SK-N-SH (cell line): ENCODE results near the gene GATB. TPM values are rescaled to one million over a fixed set of nuclear protein-coding genes. Genes with fewer than 3 reads are reported as not detected.

ENCODE experiments used
- CTCF ChIA-PET: fragments of 300-600, 350-600 bp; formaldehyde crosslinking; extraction: SDS; loops from one replicate; lab custom pipeline; 2021; lab: Yijun Ruan, JAX
- POLR2A ChIA-PET: fragments of 350-600 bp; sonication (Branson Sonifier 250); formaldehyde crosslinking; extraction: SDS; loops from one replicate; lab custom pipeline; 2020; ENCODE audit warnings: antibody characterized with exemption, inconsistent platforms; lab: Yijun Ruan, JAX
- DNase-seq: peaks from one replicate; pipeline ENCODE4 v3.0.0; 2012
- H2AFZ ChIP-seq: fragments of 200-600 bp; sonication (generic); 2 replicates; pipeline ENCODE4 v1.8.1; 2016; ENCODE audit warnings: antibody characterized with exemption, mild to moderate bottlenecking, low read depth
- H3F3A ChIP-seq: fragments of 200-600 bp; sonication (generic); replicated peaks from 2 replicates; pipeline ENCODE3; 2016; ENCODE audit warnings: antibody characterized with exemption, mild to moderate bottlenecking; ENCODE audit not compliant: insufficient read depth
- H3K27ac ChIP-seq, 2 experiments: fragments of 200-500 bp in 1 of 2; fragments of 200-600 bp in 1 of 2; sonication (Bioruptor generic) in 1 of 2; sonication (generic), shearing (Covaris generic) in 1 of 2; 2 replicates each; pipeline versions ENCODE4 v1.5.1 to v1.6.1; 2014 to 2016; ENCODE audit warnings: low read depth in 2 of 2, inconsistent platforms in 1 of 2, low read length in 1 of 2, mild to moderate bottlenecking in 1 of 2, mixed read lengths in 1 of 2
- H3K27me3 ChIP-seq: fragments of 200-600 bp; sonication (generic), shearing (Covaris generic); 2 replicates; pipeline ENCODE4 v1.6.1; 2016; ENCODE audit warnings: mixed run types; ENCODE audit not compliant: insufficient read depth
- H3K36me3 ChIP-seq, 2 experiments: fragments of 200-500 bp in 1 of 2; fragments of 200-600 bp in 1 of 2; sonication (Bioruptor generic) in 1 of 2; sonication (generic) in 1 of 2; replicated peaks in 1 of 2; 2 replicates each; pipeline versions ENCODE3 to v1.5.1; 2014 to 2016; ENCODE audit warnings: low read length in 1 of 2, mild to moderate bottlenecking in 1 of 2; ENCODE audit not compliant: insufficient read depth in 2 of 2, control insufficient read depth in 1 of 2
- H3K4me1 ChIP-seq, 2 experiments: fragments of 200-500 bp in 1 of 2; fragments of 200-600 bp in 1 of 2; sonication (Bioruptor generic) in 1 of 2; sonication (generic), shearing (Covaris generic) in 1 of 2; 2 replicates each; pipeline versions ENCODE4 v1.5.1 to v1.6.1; 2014 to 2016; ENCODE audit warnings: low read depth in 1 of 2, low read length in 1 of 2, mixed run types in 1 of 2; ENCODE audit not compliant: insufficient read depth in 2 of 2, control insufficient read depth in 1 of 2
- H3K4me2 ChIP-seq: fragments of 200-600 bp; sonication (generic), shearing (Covaris generic); 2 replicates; pipeline ENCODE4 v1.6.1; 2017; ENCODE audit warnings: mixed run types
- H3K4me3 ChIP-seq, 2 experiments: fragments of 200-500 bp in 1 of 2; fragments of 200-600 bp in 1 of 2; sonication (Bioruptor generic) in 1 of 2; sonication (generic), shearing (Covaris generic) in 1 of 2; 2 replicates each; pipeline versions ENCODE4 v1.5.1 to v1.8.1; 2014 to 2016; ENCODE audit warnings: low read depth in 2 of 2, inconsistent platforms in 1 of 2, low read length in 1 of 2, mild to moderate bottlenecking in 1 of 2, mixed read lengths in 1 of 2, moderate library complexity in 1 of 2
- H3K79me2 ChIP-seq: fragments of 200-600 bp; sonication (generic); 2 replicates; pipeline ENCODE4 v1.8.1; 2017; ENCODE audit warnings: mild to moderate bottlenecking; ENCODE audit not compliant: insufficient read depth
- H3K9ac ChIP-seq: fragments of 200-600 bp; sonication (generic); 2 replicates; pipeline ENCODE4 v1.6.1; 2017; ENCODE audit warnings: mixed run types
- H3K9me2 ChIP-seq: fragments of 200-600 bp; sonication (generic); 2 replicates; pipeline ENCODE4 v1.6.1; 2017; ENCODE audit warnings: mixed run types
- H3K9me3 ChIP-seq: fragments of 200-600 bp; sonication (generic); 2 replicates; pipeline ENCODE4 v1.6.1; 2017; ENCODE audit warnings: mixed run types, mild to moderate bottlenecking, moderate library complexity
- H4K20me1 ChIP-seq: fragments of 200-600 bp; sonication (generic); 2 replicates; pipeline ENCODE4 v1.6.1; 2017; ENCODE audit warnings: mild to moderate bottlenecking, mixed run types; ENCODE audit not compliant: insufficient read depth
- EP300 ChIP-seq, 2 experiments: IDR thresholded peaks; 2 replicates each; pipeline versions ENCODE4 v1.4.0 to v1.6.1; 2012; ENCODE audit warnings: borderline replicate concordance in 1 of 2, low read depth in 1 of 2, low read length in 1 of 2
- FOSL2 ChIP-seq: IDR thresholded peaks from 2 replicates; pipeline ENCODE4 v1.4.0; 2012; ENCODE audit warnings: low read depth, mild to moderate bottlenecking, moderate library complexity, borderline replicate concordance
- FOXM1 ChIP-seq: IDR thresholded peaks from 2 replicates; pipeline ENCODE4 v1.4.0; 2012; ENCODE audit warnings: low read depth, mild to moderate bottlenecking
- JUND ChIP-seq: IDR thresholded peaks from 2 replicates; pipeline ENCODE4 v1.4.0; 2012
- MXI1 ChIP-seq: IDR thresholded peaks from 2 replicates; pipeline ENCODE4 v1.6.1; 2012; ENCODE audit warnings: mild to moderate bottlenecking, low read depth, low read length, improper control_type of control experiment
- NFIC ChIP-seq: IDR thresholded peaks from 2 replicates; pipeline ENCODE4 v1.4.0; 2012; ENCODE audit warnings: borderline replicate concordance
- PBX3 ChIP-seq: IDR thresholded peaks from 2 replicates; pipeline ENCODE4; 2012
- POLR2AphosphoS5 ChIP-seq: IDR thresholded peaks from 2 replicates; pipeline ENCODE4 v1.6.1; 2012; ENCODE audit warnings: low read depth, low read length
- RAD21 ChIP-seq: IDR thresholded peaks from 2 replicates; pipeline ENCODE4 v1.6.1; 2012; ENCODE audit warnings: mild to moderate bottlenecking, low read length
- RCOR1 ChIP-seq: fragments of 150-350 bp; IDR thresholded peaks from 2 replicates; pipeline ENCODE4 v1.6.1; 2017; ENCODE audit warnings: antibody characterized with exemption, low read length
- REST ChIP-seq: IDR thresholded peaks from 2 replicates; pipeline ENCODE4 v1.6.1; 2012; ENCODE audit warnings: mild to moderate bottlenecking, low read depth, low read length, moderate library complexity
- RFX5 ChIP-seq: IDR thresholded peaks from 2 replicates; pipeline ENCODE4 v1.6.1; 2012; ENCODE audit warnings: mild to moderate bottlenecking, improper control_type of control experiment, low read length
- RXRA ChIP-seq: IDR thresholded peaks from 2 replicates; pipeline ENCODE4 v1.4.0; 2012; ENCODE audit warnings: low read depth, mild to moderate bottlenecking, borderline replicate concordance
- SMC3 ChIP-seq: IDR thresholded peaks from 2 replicates; pipeline ENCODE4 v1.6.1; 2012; ENCODE audit warnings: low read depth, low read length, improper control_type of control experiment
- TAF1 ChIP-seq: IDR thresholded peaks from 2 replicates; pipeline ENCODE4 v1.6.1; 2012; ENCODE audit warnings: low read depth, mild to moderate bottlenecking, low read length, moderate library complexity, borderline replicate concordance
- TCF12 ChIP-seq: IDR thresholded peaks from 2 replicates; pipeline ENCODE4 v1.4.0; 2012
- TEAD4 ChIP-seq: IDR thresholded peaks from 2 replicates; pipeline ENCODE4 v1.4.0; 2012; ENCODE audit warnings: mild to moderate bottlenecking, borderline replicate concordance; ENCODE audit not compliant: insufficient read depth
- YY1 ChIP-seq: IDR thresholded peaks from 2 replicates; pipeline ENCODE4 v1.4.0; 2012; ENCODE audit warnings: low read depth, mild to moderate bottlenecking
- WGBS: methylation state at CpG from one replicate; pipeline ENCODE4 v1.1.6; 2017; ENCODE audit warnings: low lambda C conversion rate; 5-methylcytosine and 5-hydroxymethylcytosine counted together
- polyA plus RNA-seq, 3 experiments: library from polyadenylated mRNA; depleted of rRNA; stranded (reverse); fragments of >200 nt; gene quantifications; 2 replicates each; pipeline ENCODE4 v1.2.3, GENCODE V29; 2012

Gene GATB
- polyA plus RNA-seq, 1 of the 3 experiments (the other 2 are of a cell fraction) = 28.1 TPM

GRCh38 chr4:151806511-151806927 lies 45.7 kb upstream of the GATB start:
- no peak overlapping the region for H3K4me3 ChIP-seq
- H3K36me3 ChIP-seq = no peaks in the 10 kb centered on the region
- no peaks in the 10 kb centered on the region for H4K20me1 ChIP-seq
- H3K4me1 ChIP-seq = peaks cover 4 to 9% of the 10 kb centered on the region in 2 experiments; a peak in 2 of 4 replicates
- DNase-seq = no peak
- peak overlapping the region; percentile 72; the same call in 1 of the 2 replicates for H2AFZ ChIP-seq
- H3K27ac ChIP-seq = peak overlapping the region in 1 of 2 experiments; percentile 5; a peak in 1 of 4 replicates
- 23% methylated on average over 6 of the region's 6 CpGs for WGBS
- H3K4me2 ChIP-seq = no peak overlapping the region
- no peak for TF ChIP-seq MXI1
- peak; percentile 34; the same call in 1 of the 2 replicates for TF ChIP-seq TCF12
- TF ChIP-seq RCOR1 = no peak
- TF ChIP-seq RFX5 = no peak
- 0 out of 4 replicates have a peak, but pooled peaks of 1 of the 2 experiments have one; percentile 6 for TF ChIP-seq EP300 (IDR thresholded peaks at IDR 0.05; ENCODE audit: borderline replicate concordance in 1 of 2, low read depth in 1 of 2, low read length in 1 of 2)
- TF ChIP-seq POLR2AphosphoS5 = no peak
- TF ChIP-seq JUND = peak; percentile 9; the same call in 1 of the 2 replicates
- peak; percentile 77 for TF ChIP-seq TEAD4
- TF ChIP-seq NFIC = peak; percentile 21; the same call in 1 of the 2 replicates
- TF ChIP-seq PBX3 = peak; percentile 51
- TF ChIP-seq FOSL2 = 0 out of 2 replicates have a peak, but pooled peaks have one; percentile 39
- TF ChIP-seq RXRA = 0 out of 2 replicates have a peak, but pooled peaks have one; percentile 6
- no peak for TF ChIP-seq YY1
- TF ChIP-seq RAD21 = no peak
- ChIA-PET CTCF (no interaction called here), POLR2A (no interaction called here)
- H3K79me2 ChIP-seq = no peaks in the 10 kb centered on the region
- no peak overlapping the region for H3K9ac ChIP-seq
- no peaks in the 10 kb centered on the region for H3K9me3 ChIP-seq
- H3K27me3 ChIP-seq = no peaks in the 10 kb centered on the region
- no peaks in the 10 kb centered on the region for H3K9me2 ChIP-seq
- H3F3A ChIP-seq = no peaks in the 10 kb centered on the region

GRCh38 chr4:151804821-151805220 lies 44.0 kb upstream of the GATB start:
- ChIA-PET POLR2A (no interaction called here), CTCF (no interaction called here)
- Histone ChIP-seq H3K4me2 (no peak overlapping the region), H3K9me2 (no peaks in the 10 kb centered on the region), H3K9me3 (no peaks in the 10 kb centered on the region), H3K27ac (no peak overlapping the region), H3K9ac (no peak overlapping the region), H3K4me3 (no peak overlapping the region), H3K4me1 (peaks cover 4 to 9% of the 10 kb centered on the region in 2 experiments; a peak in 2 of 4 replicates), H2AFZ (no peak overlapping the region), H4K20me1 (no peaks in the 10 kb centered on the region), H3K27me3 (no peaks in the 10 kb centered on the region), H3F3A (no peaks in the 10 kb centered on the region), H3K79me2 (no peaks in the 10 kb centered on the region), H3K36me3 (no peaks in the 10 kb centered on the region)
- TF ChIP-seq SMC3 = no peak
- TF ChIP-seq TAF1 = no peak
- no peak for TF ChIP-seq REST
- TF ChIP-seq FOXM1 = no peak
- DNase-seq = no peak
- 25% methylated on average over 1 of the region's 1 CpG for WGBS
